GM12865 (cell line): Measurements from ENCODE around the gene LHFPL6.

Source experiments
- DNase-seq: peaks from one replicate; pipeline ENCODE4 v3.0.0; 2010; ENCODE audit warnings: low read depth
- H3K4me3 ChIP-seq: 2 replicates; pipeline ENCODE4 v1.5.1; 2011; ENCODE audit warnings: mild to moderate bottlenecking, low read depth, low read length, control low read depth
- CTCF ChIP-seq: IDR thresholded peaks from 2 replicates; pipeline ENCODE4 v1.5.1; 2011; ENCODE audit warnings: low read length, control low read depth, low read depth, inconsistent platforms; ENCODE audit not compliant: insufficient read depth; ENCODE audit errors: missing control alignments

Gene LHFPL6

GRCh38 chr13:39330504-39330903, 272.5 kb downstream of the LHFPL6 start:
- H3K4me3 ChIP-seq: no peak overlapping the region
- no peak for TF ChIP-seq CTCF
- no peak for DNase-seq

GRCh38 chr13:39329182-39329639, 273.8 kb downstream of the LHFPL6 start:
- TF ChIP-seq CTCF: no peak
- no peak for DNase-seq
- H3K4me3 ChIP-seq: no peak overlapping the region

- TF ChIP-seq CTCF: no peak
- DNase-seq: no peak
- no peak overlapping the region for H3K4me3 ChIP-seq
Measured at GRCh38 chr13:39327172-39327479, 275.9 kb downstream of the LHFPL6 start.

- no peak overlapping the region for H3K4me3 ChIP-seq
- no peak for TF ChIP-seq CTCF
- DNase-seq: no peak
Measured at GRCh38 chr13:39326469-39327171, 276.4 kb downstream of the LHFPL6 start.

GRCh38 chr13:39324806-39325311, 278.1 kb downstream of the LHFPL6 start:
- no peak for DNase-seq
- no peak overlapping the region for H3K4me3 ChIP-seq
- TF ChIP-seq CTCF: no peak

- no peak for DNase-seq
- H3K4me3 ChIP-seq: no peak overlapping the region
- TF ChIP-seq CTCF: no peak
Measured at GRCh38 chr13:39322836-39323585, 280.0 kb downstream of the LHFPL6 start.
